HepG2 (cell line): ENCODE data around the gene GCLM. TPM values are rescaled to one million over a fixed set of nuclear protein-coding genes. Genes with fewer than 3 reads are reported as not detected.

Experiments
- KAT7 ChIP-seq: IDR thresholded peaks from 2 replicates; pipeline ENCODE4 v1.6.1; 2018; ENCODE audit warnings: borderline replicate concordance, missing compliant biosample characterization
- MYNN ChIP-seq: sonication (generic); formaldehyde crosslinking; IDR thresholded peaks from 2 replicates; pipeline ENCODE4 v1.4.0; 2020; ENCODE audit warnings: mild to moderate bottlenecking, low read depth, missing genetic modification reagents
- RBM39 ChIP-seq: fragments of 200-400 bp; formaldehyde crosslinking; IDR thresholded peaks from one replicate; pipeline ENCODE4 v1.6.1; 2018; ENCODE audit warnings: antibody characterized with exemption, mild to moderate bottlenecking, low read depth, low read length; ENCODE audit not compliant: poor library complexity, severe bottlenecking
- SNAI1 ChIP-seq: sonication (generic); formaldehyde crosslinking; IDR thresholded peaks from 2 replicates; pipeline ENCODE4 v1.5.0; 2020; ENCODE audit warnings: mild to moderate bottlenecking, missing genetic modification reagents, borderline replicate concordance
- ZNF20 ChIP-seq: sonication (generic); formaldehyde crosslinking; IDR thresholded peaks from 2 replicates; pipeline ENCODE4 v1.4.0; 2020; ENCODE audit warnings: mild to moderate bottlenecking, moderate library complexity, missing genetic modification reagents
- ZNF264 ChIP-seq: sonication (generic); formaldehyde crosslinking; IDR thresholded peaks from 2 replicates; pipeline ENCODE4 v1.4.0; 2020; ENCODE audit warnings: missing genetic modification reagents
- ZNF292 ChIP-seq: sonication (generic); formaldehyde crosslinking; IDR thresholded peaks from 2 replicates; pipeline ENCODE4 v1.8.1; 2022; ENCODE audit warnings: mild to moderate bottlenecking, low read depth, missing genetic modification reagents, borderline replicate concordance
- ZNF407 ChIP-seq: sonication (generic); formaldehyde crosslinking; IDR thresholded peaks from one replicate; pipeline ENCODE4 v1.5.1; 2020; ENCODE audit warnings: mild to moderate bottlenecking, missing genetic modification reagents; ENCODE audit errors: not compliant biosample characterization
- ZNF432 ChIP-seq: sonication (generic); formaldehyde crosslinking; IDR thresholded peaks from 2 replicates; pipeline ENCODE4 v1.5.0; 2020; ENCODE audit warnings: missing genetic modification reagents, mild to moderate bottlenecking, borderline replicate concordance
- ZNF563 ChIP-seq: sonication (generic); formaldehyde crosslinking; IDR thresholded peaks from 2 replicates; pipeline ENCODE4 v1.8.0; 2022; ENCODE audit warnings: mild to moderate bottlenecking, moderate library complexity, missing genetic modification reagents
- ZNF770 ChIP-seq: sonication (generic); formaldehyde crosslinking; IDR thresholded peaks from 2 replicates; pipeline ENCODE4 v1.5.0; 2020; ENCODE audit warnings: mild to moderate bottlenecking, missing genetic modification reagents
- polyA plus RNA-seq, 8 experiments: library from polyadenylated mRNA; depleted of rRNA in 3 of 8; stranded (reverse) in 7 of 8; unstranded in 1 of 8; fragments of >200 nt; fragmentation: Illumina TruSeq in 4 of 8; extraction: Trizol in 4 of 8; gene quantifications; 2 replicates each; pipeline versions ENCODE4 v1.2.1 to v1.2.3, GENCODE V29; 2011 to 2016; ENCODE audit warnings: low read depth in 4 of 8, missing spikeins in 1 of 8, mixed read lengths in 1 of 8; ENCODE audit not compliant: insufficient read depth in 1 of 8
- total RNA-seq, 5 experiments: library from RNA; depleted of rRNA; stranded (reverse); fragments of >200 nt; fragmentation: Illumina TruSeq; extraction: Trizol; gene quantifications; 2 replicates each; pipeline ENCODE4 v1.2.3, GENCODE V29; 2016; ENCODE audit warnings: low read depth in 1 of 5
- TF ChIP-seq, protein P1 (sequence below): sonication (generic); formaldehyde crosslinking; IDR thresholded peaks from 2 replicates; pipeline ENCODE4 v1.5.1; 2020; ENCODE audit warnings: mild to moderate bottlenecking, missing genetic modification reagents, moderate library complexity

Gene GCLM
- total and polyA plus RNA-seq, 2 of the 13 experiments (the other 11 are each of a cell fraction or from before 2014, with no cell fraction given), result 8.7 to 29.9 TPM

- TF ChIP-seq, protein P1, sequence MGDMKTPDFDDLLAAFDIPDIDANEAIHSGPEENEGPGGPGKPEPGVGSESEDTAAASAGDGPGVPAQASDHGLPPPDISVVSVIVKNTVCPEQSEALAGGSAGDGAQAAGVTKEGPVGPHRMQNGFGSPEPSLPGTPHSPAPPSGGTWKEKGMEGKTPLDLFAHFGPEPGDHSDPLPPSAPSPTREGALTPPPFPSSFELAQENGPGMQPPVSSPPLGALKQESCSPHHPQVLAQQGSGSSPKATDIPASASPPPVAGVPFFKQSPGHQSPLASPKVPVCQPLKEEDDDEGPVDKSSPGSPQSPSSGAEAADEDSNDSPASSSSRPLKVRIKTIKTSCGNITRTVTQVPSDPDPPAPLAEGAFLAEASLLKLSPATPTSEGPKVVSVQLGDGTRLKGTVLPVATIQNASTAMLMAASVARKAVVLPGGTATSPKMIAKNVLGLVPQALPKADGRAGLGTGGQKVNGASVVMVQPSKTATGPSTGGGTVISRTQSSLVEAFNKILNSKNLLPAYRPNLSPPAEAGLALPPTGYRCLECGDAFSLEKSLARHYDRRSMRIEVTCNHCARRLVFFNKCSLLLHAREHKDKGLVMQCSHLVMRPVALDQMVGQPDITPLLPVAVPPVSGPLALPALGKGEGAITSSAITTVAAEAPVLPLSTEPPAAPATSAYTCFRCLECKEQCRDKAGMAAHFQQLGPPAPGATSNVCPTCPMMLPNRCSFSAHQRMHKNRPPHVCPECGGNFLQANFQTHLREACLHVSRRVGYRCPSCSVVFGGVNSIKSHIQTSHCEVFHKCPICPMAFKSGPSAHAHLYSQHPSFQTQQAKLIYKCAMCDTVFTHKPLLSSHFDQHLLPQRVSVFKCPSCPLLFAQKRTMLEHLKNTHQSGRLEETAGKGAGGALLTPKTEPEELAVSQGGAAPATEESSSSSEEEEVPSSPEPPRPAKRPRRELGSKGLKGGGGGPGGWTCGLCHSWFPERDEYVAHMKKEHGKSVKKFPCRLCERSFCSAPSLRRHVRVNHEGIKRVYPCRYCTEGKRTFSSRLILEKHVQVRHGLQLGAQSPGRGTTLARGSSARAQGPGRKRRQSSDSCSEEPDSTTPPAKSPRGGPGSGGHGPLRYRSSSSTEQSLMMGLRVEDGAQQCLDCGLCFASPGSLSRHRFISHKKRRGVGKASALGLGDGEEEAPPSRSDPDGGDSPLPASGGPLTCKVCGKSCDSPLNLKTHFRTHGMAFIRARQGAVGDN, result peak; percentile 74
- TF ChIP-seq MYNN (CRISPR knock-in tag), result no peak
- TF ChIP-seq ZNF432 (CRISPR knock-in tag), result no peak
- TF ChIP-seq KAT7 (CRISPR knock-in tag), result peak; percentile 83
- TF ChIP-seq RBM39, result no peak
- peak; percentile 60; the same call in 1 of the 2 replicates for TF ChIP-seq ZNF563 (CRISPR knock-in tag)
- no peak for TF ChIP-seq ZNF20
- no peak for TF ChIP-seq ZNF407 (CRISPR knock-in tag)
- 0 out of 2 replicates have a peak, but pooled peaks have one; percentile 43 for TF ChIP-seq ZNF770 (CRISPR knock-in tag)
- no peak for TF ChIP-seq SNAI1 (CRISPR knock-in tag)
- TF ChIP-seq ZNF292 (CRISPR knock-in tag), result no peak
- TF ChIP-seq ZNF264, result 0 out of 2 replicates have a peak, but pooled peaks have one; percentile 12
Observed at GRCh38 chr1:93909146-93910050, at the start of gene GCLM (continued).
